ENCODE data around the gene PQBP1.

- TF ChIP-seq, protein P1, sequence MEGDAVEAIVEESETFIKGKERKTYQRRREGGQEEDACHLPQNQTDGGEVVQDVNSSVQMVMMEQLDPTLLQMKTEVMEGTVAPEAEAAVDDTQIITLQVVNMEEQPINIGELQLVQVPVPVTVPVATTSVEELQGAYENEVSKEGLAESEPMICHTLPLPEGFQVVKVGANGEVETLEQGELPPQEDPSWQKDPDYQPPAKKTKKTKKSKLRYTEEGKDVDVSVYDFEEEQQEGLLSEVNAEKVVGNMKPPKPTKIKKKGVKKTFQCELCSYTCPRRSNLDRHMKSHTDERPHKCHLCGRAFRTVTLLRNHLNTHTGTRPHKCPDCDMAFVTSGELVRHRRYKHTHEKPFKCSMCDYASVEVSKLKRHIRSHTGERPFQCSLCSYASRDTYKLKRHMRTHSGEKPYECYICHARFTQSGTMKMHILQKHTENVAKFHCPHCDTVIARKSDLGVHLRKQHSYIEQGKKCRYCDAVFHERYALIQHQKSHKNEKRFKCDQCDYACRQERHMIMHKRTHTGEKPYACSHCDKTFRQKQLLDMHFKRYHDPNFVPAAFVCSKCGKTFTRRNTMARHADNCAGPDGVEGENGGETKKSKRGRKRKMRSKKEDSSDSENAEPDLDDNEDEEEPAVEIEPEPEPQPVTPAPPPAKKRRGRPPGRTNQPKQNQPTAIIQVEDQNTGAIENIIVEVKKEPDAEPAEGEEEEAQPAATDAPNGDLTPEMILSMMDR (IDR thresholded peaks at IDR 0.05; ENCODE audit: low read depth, low read length), result peak; percentile 72
- no peak for TF ChIP-seq POLR2A (IDR thresholded peaks at IDR 0.05; ENCODE audit: extremely low read depth, insufficient read length)
- TF ChIP-seq, protein P2, sequence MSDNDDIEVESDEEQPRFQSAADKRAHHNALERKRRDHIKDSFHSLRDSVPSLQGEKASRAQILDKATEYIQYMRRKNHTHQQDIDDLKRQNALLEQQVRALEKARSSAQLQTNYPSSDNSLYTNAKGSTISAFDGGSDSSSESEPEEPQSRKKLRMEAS (IDR thresholded peaks at IDR 0.05; ENCODE audit: low read depth, low read length), result peak; percentile 47; the same call in 1 of the 2 replicates
Observed at GRCh38 chrX:48917139-48918001, 19.6 kb downstream of the PQBP1 start.
